ENCODE measurements around the gene KLRC3. TPM values are rescaled to one million over a fixed set of nuclear protein-coding genes. Genes with fewer than 3 reads are reported as not detected.

The KLRC3 gene
- total RNA-seq, 1 donor from 2014 or later, result not detected

- no peak for DNase-seq (ENCODE audit: low spot score in 2 of 2, unreplicated experiment in 2 of 2)
- Mint-ChIP-seq H3K27me3 (ENCODE audit: low read depth) (no peaks in the 10 kb centered on the region), H3K36me3 (no peaks in the 10 kb centered on the region), H3K9me3 (no peaks in the 10 kb centered on the region), H3K4me1 (peaks cover 14% of the 10 kb centered on the region), H3K27ac (no peak overlapping the region), H3K4me3 (no peak overlapping the region)
- no peak for TF ChIP-seq CTCF (IDR thresholded peaks at IDR 0.05; ENCODE audit: unreplicated experiment)
Measured at GRCh38 chr12:10362325-10362724, 58.1 kb downstream of the KLRC3 start.

Other genes starting within 250 kb of the KLRC3 start
- 1.3 to 1.7 TPM (median 1.4 TPM) in 3 replicates for gene OLR1, start 248.5 kb downstream of the KLRC3 start, total RNA-seq
- 0.97 to 1.6 TPM (median 1.1 TPM) in 3 replicates for gene TMEM52B, start 241.6 kb downstream of the KLRC3 start, total RNA-seq
- 100 to 105 TPM (median 104 TPM) in 3 replicates for gene GABARAPL1, start 207.7 kb downstream of the KLRC3 start, total RNA-seq
- 0.51 to 0.81 TPM (median 0.65 TPM) in 3 replicates for gene KLRD1, start 112.7 kb downstream of the KLRC3 start, total RNA-seq
- gene KLRK1, start 30.6 kb downstream of the KLRC3 start, total RNA-seq, result not detected in 3 replicates
- gene KLRC4, start 10.8 kb downstream of the KLRC3 start, total RNA-seq, result not detected in 3 replicates
- gene KLRC2, start 15.4 kb upstream of the KLRC3 start, total RNA-seq, result not detected in 3 replicates
- not detected in 3 replicates for gene KLRC1, start 32.8 kb upstream of the KLRC3 start, total RNA-seq
- 1.7 to 2.3 TPM (median 2.3 TPM) in 3 replicates for gene EIF2S3B, start 85.3 kb upstream of the KLRC3 start, total RNA-seq
- gene MAGOHB, start 193.0 kb upstream of the KLRC3 start, total RNA-seq, result 35.4 to 38.7 TPM (median 36.8 TPM) in 3 replicates

Measured in mesothelial cell of epicardium (in vitro differentiated cells).